HG02571 (cell line): ENCODE results near the gene KNCN.

ENCODE experiments used
- ATAC-seq: cut with Tn5 transposase; IDR thresholded peaks from one replicate; pipeline ENCODE4 v1.9.1; 2021; ENCODE audit warnings: mild to moderate bottlenecking, moderate library complexity; ENCODE audit not compliant: unreplicated experiment

Gene KNCN

GRCh38 chr1:46508757-46509156 lies 42.7 kb downstream of the KNCN start:
- no peak for ATAC-seq

- no peak for ATAC-seq
These were observed 44.8 kb downstream of the KNCN start for GRCh38 chr1:46506470-46507219.

- ATAC-seq: no peak
These were observed 48.0 kb downstream of the KNCN start for GRCh38 chr1:46503421-46503820.

- no peak for ATAC-seq
These were observed 49.9 kb downstream of the KNCN start for GRCh38 chr1:46501528-46501927.

GRCh38 chr1:46497665-46498064 lies 53.8 kb downstream of the KNCN start:
- ATAC-seq: no peak

- no peak for ATAC-seq
These were observed 54.4 kb downstream of the KNCN start for GRCh38 chr1:46497020-46497419.

- no peak for ATAC-seq
These were observed 54.9 kb downstream of the KNCN start for GRCh38 chr1:46496505-46496904.

- ATAC-seq: no peak
These were observed 55.7 kb downstream of the KNCN start for GRCh38 chr1:46495778-46496177.
